NCI-H748 (cell line): ENCODE data around the gene FRRS1L.

Experiments
- DNase-seq: peaks from one replicate; lab custom pipeline; 2025; ENCODE audit not compliant: unreplicated experiment; lab: John Stamatoyannopoulos, UW

FRRS1L gene

DNA sequence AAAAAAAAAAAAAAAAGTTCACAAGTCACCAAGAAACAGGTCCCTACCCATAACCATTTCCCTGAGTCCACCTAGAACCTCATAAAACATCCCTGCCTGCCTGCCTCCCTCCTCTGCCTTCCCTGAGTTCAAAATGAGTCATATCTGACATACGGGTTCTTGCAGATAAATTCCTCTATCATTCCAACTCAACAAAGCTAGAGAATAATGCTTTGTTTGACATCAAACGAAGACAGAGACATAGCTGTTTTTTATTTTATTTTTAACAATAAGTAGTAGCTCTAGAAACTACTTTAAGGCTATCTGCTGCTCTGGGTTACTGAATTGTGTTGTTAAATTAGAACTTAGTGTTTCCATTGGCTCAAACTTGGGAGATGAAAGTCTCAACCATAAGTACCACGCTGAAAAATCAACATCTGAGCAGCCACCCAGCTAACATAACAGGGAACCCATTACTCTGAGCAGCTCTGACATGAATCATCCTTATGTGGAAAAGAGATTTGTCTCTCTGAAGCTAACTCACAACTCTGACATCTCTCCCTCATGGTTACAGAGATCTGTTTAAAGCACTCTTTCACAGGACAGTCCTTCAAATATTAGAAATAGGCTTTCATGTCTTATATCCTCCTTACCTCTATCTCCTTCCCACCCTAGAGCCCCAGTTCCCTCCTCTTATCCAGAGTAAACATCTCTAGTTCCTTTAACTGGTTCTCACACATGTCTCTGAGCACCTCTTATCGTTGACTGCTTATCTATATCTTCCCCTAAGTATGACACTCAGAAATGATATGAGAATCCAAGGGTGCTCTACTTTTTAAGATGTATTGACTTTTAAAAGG is 59.4 kb downstream of the FRRS1L start:
- no peak for DNase-seq

DNA sequence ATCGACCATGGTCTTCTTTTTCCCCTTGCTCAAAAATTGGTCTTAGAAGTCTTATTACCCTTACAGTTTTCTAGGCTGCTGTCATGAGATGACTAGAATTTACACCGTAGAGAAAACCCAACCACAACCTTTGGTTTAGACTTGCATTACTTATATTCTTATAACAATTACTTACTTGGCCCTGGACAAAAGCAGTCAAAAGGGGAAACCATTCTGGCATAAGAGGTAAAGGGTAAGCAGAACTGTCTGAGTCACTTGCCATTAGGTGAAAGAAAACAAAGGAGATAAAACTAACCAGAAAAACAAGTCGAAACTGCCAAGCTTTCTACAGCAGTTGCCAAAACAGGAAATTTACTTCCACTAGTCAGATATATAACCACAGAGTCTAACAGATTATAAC is 65.2 kb downstream of the FRRS1L start:
- DNase-seq = no peak

DNA sequence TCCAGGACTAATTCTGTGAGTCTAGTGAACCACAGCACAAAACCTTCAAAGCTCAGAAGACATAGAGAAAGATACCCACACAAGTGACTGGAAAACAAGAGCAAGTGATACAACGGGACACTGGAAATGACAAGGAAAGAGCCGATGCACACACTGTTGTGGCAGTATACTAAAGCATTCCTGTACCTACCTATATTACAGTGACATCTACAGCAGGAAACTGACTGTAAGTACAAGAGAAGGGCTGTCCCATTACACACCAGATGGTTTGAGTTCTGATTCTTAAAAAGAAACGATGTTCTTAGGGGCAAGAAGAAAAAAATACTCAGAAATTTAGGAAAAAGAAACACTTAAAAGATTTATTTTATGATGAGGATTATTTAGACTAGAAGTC is 65.8 kb downstream of the FRRS1L start:
- DNase-seq = no peak

DNA sequence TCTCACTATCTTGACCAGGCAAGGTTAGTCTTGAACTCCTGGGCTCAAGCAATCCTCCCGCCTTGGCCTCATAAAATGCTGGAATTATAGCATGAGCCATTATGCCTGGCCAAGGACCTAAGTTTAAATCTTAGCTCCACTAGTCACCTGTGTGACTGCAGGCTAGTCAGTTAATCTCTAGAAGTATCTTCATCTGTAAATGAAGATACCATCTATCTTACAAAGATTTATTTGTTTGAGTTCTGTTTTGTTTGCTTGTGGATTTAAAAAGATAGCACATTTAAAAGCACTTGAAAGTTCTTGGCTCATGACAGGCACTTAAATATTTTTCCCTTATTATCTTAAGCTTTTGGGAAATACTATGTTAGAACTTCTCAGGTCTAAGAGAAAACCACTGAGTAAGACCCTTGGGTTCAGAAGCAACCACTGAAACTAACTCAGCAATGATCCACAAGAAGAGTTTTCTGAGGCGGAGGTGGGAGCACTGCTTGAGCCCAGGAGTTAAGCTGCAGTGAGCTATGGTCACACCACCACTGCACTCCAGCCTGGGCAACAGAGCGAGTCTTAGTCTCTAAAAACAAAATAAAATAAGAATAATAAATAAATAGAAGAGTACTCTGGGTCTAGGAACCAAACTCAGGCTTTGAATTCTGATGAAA is 66.4 kb downstream of the FRRS1L start:
- no peak for DNase-seq

DNA sequence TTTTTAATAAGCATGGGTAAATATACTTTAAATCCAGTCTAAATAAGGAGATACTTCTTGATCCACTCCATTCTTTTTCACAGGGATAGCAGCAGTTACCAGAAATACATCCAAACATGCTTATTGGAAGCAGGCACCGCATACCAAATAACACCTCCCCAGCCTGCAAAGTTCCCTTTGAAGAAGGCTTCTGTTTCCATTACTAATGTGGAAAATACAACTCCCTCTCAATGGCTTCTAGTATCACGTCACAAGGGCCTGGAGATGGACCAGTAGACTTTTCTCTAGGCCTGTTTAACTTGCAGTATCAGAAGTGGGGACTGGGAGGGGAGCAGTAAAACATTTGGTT is 68.1 kb downstream of the FRRS1L start:
- no peak for DNase-seq

DNA sequence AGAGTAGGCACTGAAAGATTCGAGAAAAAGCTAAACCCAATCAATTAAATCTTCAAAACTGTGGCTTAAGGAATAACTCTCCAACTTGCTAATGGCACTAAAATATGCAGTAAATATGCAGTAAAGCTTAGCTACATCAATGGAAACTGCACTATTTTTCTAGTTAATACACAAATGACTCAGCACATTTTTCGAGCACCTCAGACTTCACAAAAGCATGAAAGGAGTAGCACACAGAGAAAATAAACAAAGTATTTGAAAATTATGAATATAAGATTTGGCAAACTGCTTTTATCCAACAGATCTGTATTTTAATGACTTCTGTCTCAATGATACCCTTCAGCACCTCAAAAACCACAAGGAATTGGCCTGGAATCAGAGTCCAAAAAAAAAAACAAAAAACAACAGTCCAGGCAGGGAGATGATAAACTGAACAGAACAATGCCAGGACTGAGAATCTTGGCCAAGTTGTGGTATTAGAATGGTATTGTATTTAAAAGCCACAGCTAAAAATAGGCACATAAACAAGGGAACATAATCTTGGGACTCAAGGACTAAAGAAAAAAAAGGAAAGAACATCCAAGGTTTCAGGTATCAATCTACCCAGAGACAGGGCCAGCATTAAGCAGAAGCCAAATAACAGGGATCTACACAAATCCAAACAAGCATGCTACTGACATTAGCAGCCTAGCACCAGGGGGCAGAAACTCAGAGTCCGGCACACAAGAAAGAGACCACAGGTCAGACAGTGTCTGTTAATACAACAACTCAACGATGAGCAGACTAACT is 68.7 kb downstream of the FRRS1L start:
- no peak for DNase-seq

DNA sequence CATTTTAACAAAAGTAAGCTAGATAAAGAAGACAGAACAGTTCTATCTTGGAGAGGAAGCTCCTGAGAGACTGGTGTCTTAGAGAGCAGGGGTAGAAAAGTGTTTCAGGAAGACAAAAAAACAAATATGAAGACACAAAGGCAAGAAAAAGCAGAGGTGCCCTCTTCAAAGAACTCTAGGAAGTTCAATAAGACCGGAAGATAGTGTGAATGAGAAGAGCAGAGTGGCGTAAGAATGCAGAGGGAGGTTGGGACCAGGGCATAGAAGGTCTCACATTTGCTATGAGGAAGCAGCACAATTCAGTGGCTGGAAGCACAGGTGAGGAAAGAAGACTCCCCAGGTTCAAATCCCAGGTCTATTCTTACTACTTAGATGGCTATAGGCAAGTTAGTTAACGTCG is 69.9 kb downstream of the FRRS1L start:
- DNase-seq = no peak

DNA sequence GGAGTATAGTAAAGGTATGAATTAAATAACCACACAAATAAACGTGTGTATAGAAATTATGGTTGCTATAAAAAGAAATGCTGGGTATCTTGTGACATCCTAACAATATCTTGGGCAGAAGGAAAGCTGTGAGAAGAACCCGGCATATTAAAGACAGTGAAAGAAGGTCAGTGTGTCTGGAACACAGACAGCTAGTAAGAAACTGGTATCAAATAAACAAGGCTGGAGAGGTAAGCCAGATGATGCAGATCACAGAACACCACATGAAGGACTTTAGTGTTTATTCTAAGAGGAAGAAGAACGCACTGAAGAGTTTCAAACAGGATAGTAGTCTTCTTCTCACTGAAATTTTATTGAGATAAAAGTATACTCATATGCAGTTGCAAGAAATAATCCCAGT is 71.7 kb downstream of the FRRS1L start:
- DNase-seq = no peak

DNA sequence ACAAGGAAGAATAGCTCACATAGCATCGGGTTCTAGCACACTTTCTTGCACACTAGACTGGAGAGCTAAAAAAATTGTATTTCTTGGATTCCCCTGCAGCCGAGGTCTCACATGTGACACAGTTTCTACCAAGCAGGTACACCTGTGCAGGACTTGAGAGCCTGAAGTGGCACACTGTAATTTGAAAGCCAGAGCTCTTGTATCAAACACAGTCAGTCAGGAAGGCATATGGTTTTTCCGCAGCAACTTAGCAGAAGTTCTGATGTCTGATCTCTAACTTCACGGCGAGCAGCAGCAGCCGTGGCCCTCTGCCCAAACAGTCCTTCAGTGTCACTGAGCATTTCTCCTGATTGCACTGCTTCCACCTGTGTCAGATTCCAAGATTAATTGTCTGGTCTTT is 72.8 kb downstream of the FRRS1L start:
- DNase-seq = no peak

DNA sequence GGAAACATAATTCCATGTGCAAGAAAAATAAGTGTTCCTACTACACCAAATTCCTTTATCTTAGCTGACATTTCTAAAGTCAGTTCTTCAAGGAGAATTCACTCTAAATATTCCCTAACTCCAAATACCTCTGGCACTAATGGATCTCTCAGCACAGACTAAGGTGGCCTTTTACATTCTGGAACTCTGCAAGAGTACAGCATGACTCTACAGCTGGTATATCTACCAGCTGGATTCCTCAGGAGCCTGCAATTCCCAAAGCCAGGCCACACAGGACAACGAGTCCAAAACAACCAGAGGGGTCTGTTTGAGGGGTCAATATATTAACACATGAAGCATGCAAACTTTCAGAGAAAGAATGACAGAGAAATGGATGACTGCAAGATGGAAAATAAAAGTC is 74.5 kb downstream of the FRRS1L start:
- no peak for DNase-seq

DNA sequence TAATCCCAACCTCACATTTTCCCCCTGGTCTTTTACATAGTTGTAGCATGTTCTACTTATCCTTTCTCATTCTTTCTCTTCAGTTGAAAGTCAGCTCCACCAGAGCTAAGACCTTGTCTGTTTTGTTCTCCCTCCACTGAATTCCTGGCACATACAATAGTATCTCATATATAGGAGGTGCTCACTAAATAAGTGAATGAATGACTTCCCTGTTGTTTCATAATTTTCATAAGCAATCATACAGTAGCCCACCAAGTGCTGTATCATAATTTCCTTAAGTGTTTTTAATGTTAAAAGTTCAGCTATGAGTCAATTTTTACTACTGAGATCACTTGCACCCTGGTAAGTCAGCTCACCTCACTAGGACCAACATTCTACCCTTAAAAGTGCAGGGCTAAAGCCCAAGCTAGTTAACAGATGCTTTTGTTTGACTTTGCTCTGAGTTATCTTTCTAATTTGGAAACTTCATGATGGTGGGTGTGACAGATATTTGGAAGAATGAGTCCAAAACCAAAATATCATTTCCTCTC is 74.9 kb downstream of the FRRS1L start:
- no peak for DNase-seq

DNA sequence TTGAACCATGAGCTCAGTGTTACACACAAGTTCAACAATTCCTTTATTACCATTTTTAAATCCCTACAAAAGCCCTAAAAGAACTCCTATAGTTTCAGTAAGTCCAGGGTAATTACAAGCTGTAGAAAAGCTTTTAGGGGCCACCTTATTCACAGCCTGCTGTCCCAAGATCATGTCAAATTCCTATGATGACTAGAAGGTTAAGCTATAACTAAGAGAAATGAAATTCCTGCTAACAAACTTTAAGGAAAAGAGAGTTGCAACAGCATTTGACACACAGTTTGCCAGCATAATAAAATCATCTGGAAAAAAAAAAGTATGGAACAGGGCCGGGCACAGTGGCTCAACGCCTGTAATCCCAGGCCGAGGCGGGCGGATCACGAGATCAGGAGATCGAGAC is 78.8 kb downstream of the FRRS1L start:
- DNase-seq = no peak

DNA sequence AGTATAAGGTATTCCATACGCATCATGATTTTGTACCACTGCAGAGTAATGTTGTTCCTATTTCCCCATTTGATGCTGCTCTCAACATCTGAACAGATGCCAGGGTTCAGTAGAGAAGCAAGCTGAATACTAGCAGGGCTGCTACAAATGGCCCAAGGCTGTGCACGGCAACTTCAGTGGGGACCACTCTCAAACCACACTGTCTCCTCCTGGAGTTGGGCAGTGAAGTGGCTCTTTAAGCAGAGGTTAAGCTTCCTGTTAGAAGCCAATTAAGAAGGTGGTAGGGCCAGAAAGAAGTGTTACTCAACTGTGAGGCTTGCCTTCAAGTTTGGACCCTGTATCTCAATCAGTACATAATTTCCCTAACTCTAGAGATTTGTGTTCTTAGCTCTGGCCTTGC is 79.3 kb downstream of the FRRS1L start:
- no peak for DNase-seq

DNA sequence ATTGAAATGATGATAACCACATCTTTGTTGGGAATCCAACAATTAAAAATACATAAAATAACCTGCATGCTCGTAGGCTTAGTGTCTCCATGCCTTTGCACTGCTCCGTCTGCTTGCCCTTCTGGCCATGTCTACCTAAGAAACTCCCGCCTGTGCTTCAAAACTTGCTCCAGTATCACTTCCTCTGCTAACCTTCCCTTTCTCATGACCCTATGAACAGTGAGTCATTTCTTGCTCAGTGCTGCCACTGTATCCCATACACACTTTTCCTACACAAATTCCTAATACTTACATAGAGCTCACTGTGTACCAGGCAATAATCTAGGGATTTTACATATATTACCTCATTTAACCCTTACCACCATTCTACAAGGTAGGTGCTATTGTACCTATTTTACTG is 80.8 kb downstream of the FRRS1L start:
- DNase-seq = no peak

DNA sequence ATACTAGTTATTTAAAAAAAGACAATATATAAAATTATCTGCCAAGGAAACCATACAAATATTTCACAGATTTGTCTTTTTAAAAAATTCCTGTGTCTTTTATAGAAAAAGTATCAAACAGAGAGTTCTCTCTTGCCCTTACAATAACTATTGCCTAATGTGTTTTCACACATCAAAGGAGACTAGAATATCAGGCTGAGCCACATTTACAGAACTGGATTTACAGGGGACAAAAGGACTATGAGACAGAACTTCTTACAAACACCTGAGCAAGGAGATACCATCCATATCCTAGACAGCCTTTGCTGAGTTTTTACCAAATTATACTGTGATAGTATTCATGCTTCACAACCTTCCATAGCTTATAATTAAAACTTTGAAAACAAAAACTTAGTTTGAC is 81.5 kb downstream of the FRRS1L start:
- DNase-seq = no peak

DNA sequence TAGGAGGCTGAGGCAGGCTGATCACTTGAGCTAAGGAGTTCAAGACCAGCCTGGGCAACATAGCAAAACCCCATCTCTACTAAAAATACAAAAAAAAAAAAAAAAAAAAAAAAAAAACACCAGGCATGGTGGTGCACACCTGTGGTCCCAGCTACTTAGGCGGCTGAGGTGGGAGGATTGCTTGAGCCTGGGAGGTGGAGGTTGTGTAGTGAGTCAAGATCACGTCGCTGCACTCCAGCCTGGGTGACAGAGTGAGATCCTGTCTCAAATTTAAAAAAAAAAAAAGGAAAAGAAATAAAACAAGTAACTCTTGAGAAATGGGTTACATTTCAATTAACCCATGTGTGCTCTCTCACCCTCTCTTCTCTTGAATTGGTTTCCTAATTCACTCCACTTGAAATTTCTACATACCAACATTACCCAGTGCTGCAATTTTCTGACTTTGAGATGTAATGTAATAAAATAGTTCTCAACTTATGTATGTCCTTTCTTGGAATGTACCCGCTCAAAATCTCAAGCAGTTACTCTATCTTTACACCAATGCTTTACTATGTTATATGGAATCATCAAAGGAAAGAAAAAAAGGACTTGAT is 83.1 kb downstream of the FRRS1L start:
- DNase-seq = no peak

DNA sequence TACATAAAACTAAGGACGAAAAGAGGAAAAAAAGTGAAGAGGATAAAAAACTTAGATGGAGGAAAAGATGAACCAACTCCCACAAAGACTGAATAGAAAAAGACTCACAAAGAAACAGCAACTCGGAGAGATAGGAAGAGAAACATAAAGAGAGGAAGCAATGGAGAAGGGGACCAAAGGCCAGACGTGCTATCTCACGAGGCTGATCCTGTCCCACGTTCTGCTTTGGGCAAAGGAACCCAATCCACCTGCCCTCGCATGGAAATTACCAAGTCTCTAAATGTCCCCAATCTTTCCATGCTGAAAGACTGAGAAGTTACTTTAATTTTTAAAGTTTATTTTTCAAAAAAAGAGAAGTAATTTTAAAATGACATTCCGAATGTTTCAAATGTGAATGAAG is 83.9 kb downstream of the FRRS1L start:
- no peak for DNase-seq

DNA sequence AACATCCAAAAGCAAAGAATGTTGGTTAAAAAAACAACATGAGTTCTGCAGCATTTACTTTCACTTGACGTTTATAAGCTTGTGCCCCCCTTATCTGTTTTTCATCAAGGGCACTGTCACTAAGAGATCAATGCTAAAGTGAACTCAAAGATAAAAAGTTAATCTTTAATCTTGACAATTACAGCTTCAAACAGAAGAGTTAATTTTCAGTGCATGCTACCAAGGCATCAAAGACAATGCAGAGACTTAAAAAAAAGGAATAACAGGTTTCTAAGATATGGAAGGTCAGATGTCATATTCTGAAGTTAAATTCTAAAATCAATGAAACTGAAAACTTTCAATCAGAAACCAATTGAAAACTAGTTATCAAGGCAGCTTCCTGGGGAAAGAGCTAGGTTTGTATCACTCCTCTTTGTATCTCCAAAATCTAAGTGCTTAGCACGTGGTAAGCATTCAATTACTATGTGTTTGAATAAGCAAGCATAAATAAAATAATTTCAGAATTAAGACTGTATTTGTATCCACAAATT is 84.9 kb downstream of the FRRS1L start:
- DNase-seq = no peak
